ENCODE results near the gene NEGR1.

The NEGR1 gene

DNA sequence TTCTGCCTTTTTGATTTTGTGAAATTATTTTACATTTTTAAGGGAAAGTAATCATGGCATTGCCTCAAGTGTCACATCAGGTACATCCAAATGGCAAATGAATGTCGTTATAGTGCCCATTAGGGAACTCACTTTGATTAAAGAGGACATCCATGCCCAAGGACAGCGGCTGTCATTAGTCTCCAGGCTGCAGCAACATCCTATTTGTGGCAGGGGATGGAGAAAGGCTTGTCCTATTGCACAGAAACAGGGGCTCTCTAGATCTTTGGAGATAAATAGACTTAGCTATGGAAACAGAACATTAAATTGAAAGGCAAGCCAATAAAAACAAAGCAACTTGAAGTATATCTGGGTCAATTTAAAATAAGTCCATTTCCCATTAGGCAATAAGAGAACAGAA lies 439.3 kb downstream of the NEGR1 start:
- TF ChIP-seq, protein P1, sequence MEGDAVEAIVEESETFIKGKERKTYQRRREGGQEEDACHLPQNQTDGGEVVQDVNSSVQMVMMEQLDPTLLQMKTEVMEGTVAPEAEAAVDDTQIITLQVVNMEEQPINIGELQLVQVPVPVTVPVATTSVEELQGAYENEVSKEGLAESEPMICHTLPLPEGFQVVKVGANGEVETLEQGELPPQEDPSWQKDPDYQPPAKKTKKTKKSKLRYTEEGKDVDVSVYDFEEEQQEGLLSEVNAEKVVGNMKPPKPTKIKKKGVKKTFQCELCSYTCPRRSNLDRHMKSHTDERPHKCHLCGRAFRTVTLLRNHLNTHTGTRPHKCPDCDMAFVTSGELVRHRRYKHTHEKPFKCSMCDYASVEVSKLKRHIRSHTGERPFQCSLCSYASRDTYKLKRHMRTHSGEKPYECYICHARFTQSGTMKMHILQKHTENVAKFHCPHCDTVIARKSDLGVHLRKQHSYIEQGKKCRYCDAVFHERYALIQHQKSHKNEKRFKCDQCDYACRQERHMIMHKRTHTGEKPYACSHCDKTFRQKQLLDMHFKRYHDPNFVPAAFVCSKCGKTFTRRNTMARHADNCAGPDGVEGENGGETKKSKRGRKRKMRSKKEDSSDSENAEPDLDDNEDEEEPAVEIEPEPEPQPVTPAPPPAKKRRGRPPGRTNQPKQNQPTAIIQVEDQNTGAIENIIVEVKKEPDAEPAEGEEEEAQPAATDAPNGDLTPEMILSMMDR (IDR thresholded peaks at IDR 0.05; ENCODE audit: low read depth, low read length): no peak
- Histone ChIP-seq H3K36me3 (no peaks in the 10 kb centered on the region), H3K9me3 (ENCODE audit: severe bottlenecking) (no peaks in the 10 kb centered on the region), H3K27me3 (ENCODE audit: insufficient read depth, low read depth, severe bottlenecking) (no peaks in the 10 kb centered on the region), H3K4me3 (ENCODE audit: low read depth, low read length) (no peak overlapping the region), H3K27ac (no peak overlapping the region)
- DNase-seq: no peak

DNA sequence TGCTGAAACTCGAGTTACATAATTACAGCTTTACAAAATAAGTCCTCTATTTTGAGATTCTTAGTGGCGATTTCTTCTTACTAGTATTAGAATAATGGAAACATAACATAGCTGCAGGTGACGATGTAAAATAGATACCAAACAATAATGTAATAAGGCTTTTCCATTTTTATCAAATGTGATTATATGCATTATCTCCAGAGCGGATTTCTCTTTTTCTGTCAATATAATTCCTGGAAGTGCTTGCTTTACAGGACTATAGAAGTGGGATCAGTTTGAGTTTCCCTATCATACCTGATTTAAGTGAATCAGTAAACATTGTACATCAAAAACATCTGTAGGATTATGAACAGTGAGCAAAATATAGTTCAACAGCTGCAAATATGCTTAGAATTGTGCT lies 442.5 kb downstream of the NEGR1 start:
- TF ChIP-seq, protein P1 (IDR thresholded peaks at IDR 0.05; ENCODE audit: low read depth, low read length): no peak
- DNase-seq: no peak
- Histone ChIP-seq H3K36me3 (no peaks in the 10 kb centered on the region), H3K27me3 (ENCODE audit: insufficient read depth, low read depth, severe bottlenecking) (no peaks in the 10 kb centered on the region), H3K27ac (no peak overlapping the region), H3K9me3 (ENCODE audit: severe bottlenecking) (no peaks in the 10 kb centered on the region), H3K4me3 (ENCODE audit: low read depth, low read length) (no peak overlapping the region)

DNA sequence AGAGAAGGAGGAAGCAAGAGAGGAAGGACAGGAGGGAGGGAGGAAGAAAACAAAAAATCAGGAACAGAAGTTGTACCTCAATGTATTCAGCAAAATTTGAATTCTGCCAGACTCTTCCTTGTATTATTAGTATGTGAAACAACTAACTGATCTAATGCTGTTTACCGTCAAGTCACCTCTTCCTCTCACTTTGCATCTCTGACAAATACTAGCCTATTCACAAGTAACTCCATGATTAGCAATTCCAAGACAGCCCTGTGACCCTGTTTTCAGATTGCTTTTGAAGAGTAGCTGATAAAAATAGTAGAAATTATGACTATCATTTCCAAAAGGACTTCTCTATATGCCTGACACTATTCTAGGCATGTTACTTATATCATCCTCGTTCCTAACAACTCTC lies 445.4 kb downstream of the NEGR1 start:
- no peak for DNase-seq
- no peaks in the 10 kb centered on the region for H3K36me3 ChIP-seq
- H3K4me3 ChIP-seq (ENCODE audit: low read depth, low read length): no peak overlapping the region
- TF ChIP-seq, protein P1 (IDR thresholded peaks at IDR 0.05; ENCODE audit: low read depth, low read length): no peak
- H3K27ac ChIP-seq: no peak overlapping the region
- H3K9me3 ChIP-seq (ENCODE audit: severe bottlenecking): no peaks in the 10 kb centered on the region
- H3K27me3 ChIP-seq (ENCODE audit: insufficient read depth, low read depth, severe bottlenecking): no peaks in the 10 kb centered on the region

DNA sequence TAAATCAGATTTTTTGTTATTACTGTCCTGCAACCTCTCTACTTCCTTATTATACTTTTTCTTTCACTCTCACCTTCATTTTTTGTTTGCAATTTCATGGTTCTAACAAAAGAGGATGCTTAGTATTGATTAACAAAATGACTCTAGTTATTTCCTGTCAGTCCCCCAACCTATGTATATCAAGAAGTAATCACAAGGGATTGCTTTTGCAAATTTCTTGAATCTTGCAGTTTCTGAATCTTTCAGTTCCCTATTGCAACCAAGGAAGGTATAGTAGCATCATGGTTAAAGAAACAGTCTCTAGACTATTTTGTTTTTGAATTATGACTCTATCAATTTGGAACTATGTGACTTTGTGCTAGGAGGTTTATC lies 446.9 kb downstream of the NEGR1 start:
- no peak overlapping the region for H3K4me3 ChIP-seq (ENCODE audit: low read depth, low read length)
- TF ChIP-seq, protein P1 (IDR thresholded peaks at IDR 0.05; ENCODE audit: low read depth, low read length): no peak
- no peaks in the 10 kb centered on the region for H3K36me3 ChIP-seq
- DNase-seq: no peak
- H3K9me3 ChIP-seq (ENCODE audit: severe bottlenecking): no peaks in the 10 kb centered on the region
- no peak overlapping the region for H3K27ac ChIP-seq
- H3K27me3 ChIP-seq (ENCODE audit: insufficient read depth, low read depth, severe bottlenecking): no peaks in the 10 kb centered on the region

DNA sequence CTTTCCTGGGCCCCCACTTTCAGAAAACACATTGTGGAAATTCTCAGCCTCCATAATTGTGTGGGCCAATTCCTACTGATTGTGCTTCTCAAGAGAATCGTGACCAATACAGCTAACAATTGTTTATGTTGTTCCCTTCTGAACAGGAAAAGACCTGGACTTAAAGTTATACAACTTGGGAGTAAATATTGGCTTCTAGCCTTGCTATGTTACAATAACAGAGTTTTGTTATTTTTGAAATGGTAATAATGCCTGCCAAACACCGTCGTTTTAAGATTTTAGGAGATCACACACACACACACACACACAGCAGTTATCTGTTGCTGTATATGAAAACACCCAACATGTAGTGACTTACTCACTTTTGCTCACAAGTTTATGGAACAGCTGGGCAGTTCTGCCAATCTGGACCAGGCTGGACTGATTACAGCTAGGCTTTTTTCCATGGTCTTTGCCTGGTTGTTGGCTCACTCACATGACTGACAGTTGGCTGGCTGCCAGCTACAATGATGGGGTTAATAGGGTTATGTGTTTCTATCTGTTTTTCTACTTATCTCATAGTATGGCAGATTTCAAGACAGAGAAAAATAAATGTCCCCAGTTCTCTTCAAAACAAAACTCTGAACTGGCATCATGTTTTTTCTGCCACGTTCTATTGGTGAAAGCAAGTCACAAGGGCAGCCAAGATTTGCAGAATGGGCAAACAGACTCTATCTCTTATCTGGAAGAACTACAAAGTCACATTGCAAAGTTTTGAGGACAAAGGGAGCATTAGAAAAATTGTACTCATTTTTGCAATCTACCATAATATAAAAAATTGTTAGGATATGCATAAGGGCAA lies 447.5 kb downstream of the NEGR1 start:
- TF ChIP-seq, protein P1 (IDR thresholded peaks at IDR 0.05; ENCODE audit: low read depth, low read length): no peak
- Histone ChIP-seq H3K9me3 (ENCODE audit: severe bottlenecking) (no peaks in the 10 kb centered on the region), H3K27ac (no peak overlapping the region), H3K36me3 (no peaks in the 10 kb centered on the region), H3K27me3 (ENCODE audit: insufficient read depth, low read depth, severe bottlenecking) (no peaks in the 10 kb centered on the region), H3K4me3 (ENCODE audit: low read depth, low read length) (no peak overlapping the region)
- peak; percentile 17 for DNase-seq

DNA sequence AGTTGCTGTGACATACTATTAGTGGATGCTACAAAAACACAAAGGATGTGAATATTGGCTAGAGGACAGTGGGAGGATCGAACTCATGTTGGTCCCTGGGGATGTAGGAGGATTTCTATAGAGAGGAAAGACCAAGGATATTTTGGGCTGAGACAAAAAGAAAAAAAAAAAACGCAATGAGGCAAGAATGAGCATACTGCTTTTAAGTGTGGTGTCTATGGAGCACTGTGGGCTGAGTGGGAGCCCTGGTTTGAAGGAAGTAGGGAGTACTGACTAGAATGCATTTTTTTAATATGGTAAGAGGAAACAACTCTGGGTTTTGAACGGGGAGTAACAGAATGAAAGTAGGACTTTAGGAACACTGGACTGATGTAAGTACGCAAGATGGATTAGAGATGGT lies 450.7 kb downstream of the NEGR1 start:
- TF ChIP-seq, protein P1 (IDR thresholded peaks at IDR 0.05; ENCODE audit: low read depth, low read length): no peak
- DNase-seq: no peak
- Histone ChIP-seq H3K27ac (no peak overlapping the region), H3K27me3 (ENCODE audit: insufficient read depth, low read depth, severe bottlenecking) (no peaks in the 10 kb centered on the region), H3K4me3 (ENCODE audit: low read depth, low read length) (no peak overlapping the region), H3K9me3 (ENCODE audit: severe bottlenecking) (no peaks in the 10 kb centered on the region), H3K36me3 (no peaks in the 10 kb centered on the region)

Data from WERI-Rb-1 (cell line).